Measurements from ENCODE around the gene KLHL36. TPM values are rescaled to one million over a fixed set of nuclear protein-coding genes. Genes with fewer than 3 reads are reported as not detected.

KLHL36 gene
- total RNA-seq, 1 experiment from 2014 or later: 36.7 TPM

GRCh38 chr16:84616515-84616914 lies 31.8 kb upstream of the KLHL36 start:
- Histone ChIP-seq H3K14ac (ENCODE audit: insufficient read depth, low read length) (no peak overlapping the region), H4K20me1 (ENCODE audit: control insufficient read depth, insufficient read depth, insufficient read length) (no peaks in the 10 kb centered on the region), H3K27ac (ENCODE audit: insufficient read length, low read depth, low read length) (no peak overlapping the region), H2BK5ac (ENCODE audit: insufficient read length, low read length) (no peak overlapping the region), H3K27me3 (ENCODE audit: insufficient read depth, low read length) (peaks cover 3% of the 10 kb centered on the region; the same call in 1 of the 2 replicates), H3K79me2 (ENCODE audit: insufficient read depth, low read length) (peaks cover 11% of the 10 kb centered on the region; the same call in 1 of the 2 replicates), H4K5ac (ENCODE audit: insufficient read length, low read depth, low read length) (no peak overlapping the region), H2AFZ (ENCODE audit: low read length) (no peak overlapping the region), H4K91ac (ENCODE audit: insufficient read length, low read depth, low read length) (no peak overlapping the region), H2BK120ac (ENCODE audit: low read depth, low read length, poor library complexity, severe bottlenecking) (no peak overlapping the region), H3T11ph (ENCODE audit: low read length) (no peak overlapping the region), H2AK5ac (ENCODE audit: insufficient read length, low read length) (no peak overlapping the region), H3K4me1 (ENCODE audit: insufficient read depth, low read length) (no peaks in the 10 kb centered on the region), H2BK15ac (ENCODE audit: low read depth, low read length) (no peak overlapping the region), H2BK20ac (ENCODE audit: low read depth, low read length, poor library complexity, severe bottlenecking) (no peak overlapping the region), H4K8ac (replicated peaks; ENCODE audit: insufficient read length, low read depth, low read length) (no peak overlapping the region), H3K18ac (ENCODE audit: insufficient read length, low read depth, low read length) (no peak overlapping the region), H3K56ac (ENCODE audit: insufficient read length, low read depth, low read length) (no peak overlapping the region), H3K4ac (ENCODE audit: low read depth, low read length) (no peak overlapping the region), H3K79me1 (ENCODE audit: insufficient read depth, low read depth, low read length, poor library complexity, severe bottlenecking) (peaks cover 4% of the 10 kb centered on the region), H3K9ac (ENCODE audit: extremely low read depth, insufficient read length, low read length) (no peak overlapping the region), H3K4me2 (ENCODE audit: insufficient read depth, insufficient read length, low read length) (peak overlapping the region; percentile 81), H2BK12ac (ENCODE audit: insufficient read length, low read depth, low read length) (no peak overlapping the region), H3K23ac (ENCODE audit: insufficient read length, low read depth, low read length) (no peak overlapping the region), H3K9me3 (ENCODE audit: control insufficient read depth, low read depth, low read length) (no peaks in the 10 kb centered on the region), H3K23me2 (ENCODE audit: insufficient read length, low read depth, low read length, poor library complexity, severe bottlenecking) (peaks cover 11% of the 10 kb centered on the region)
- no peaks in the 10 kb centered on the region for H3K9me3 Mint-ChIP-seq
- H3K27me3 Mint-ChIP-seq (ENCODE audit: low read depth): peaks cover 12% of the 10 kb centered on the region
- H3K36me3 Mint-ChIP-seq (ENCODE audit: insufficient read depth in 1 of 3, low read depth in 3 of 3): peaks cover 2 to 7% (median 7%) of the 10 kb centered on the region in 3 experiments; a peak in 4 of 7 replicates
- WGBS (ENCODE audit: extremely low coverage, insufficient read length, low lambda C conversion rate): no CpG with 5 or more reads among the region's 13 CpGs
- TF ChIP-seq, protein P1, sequence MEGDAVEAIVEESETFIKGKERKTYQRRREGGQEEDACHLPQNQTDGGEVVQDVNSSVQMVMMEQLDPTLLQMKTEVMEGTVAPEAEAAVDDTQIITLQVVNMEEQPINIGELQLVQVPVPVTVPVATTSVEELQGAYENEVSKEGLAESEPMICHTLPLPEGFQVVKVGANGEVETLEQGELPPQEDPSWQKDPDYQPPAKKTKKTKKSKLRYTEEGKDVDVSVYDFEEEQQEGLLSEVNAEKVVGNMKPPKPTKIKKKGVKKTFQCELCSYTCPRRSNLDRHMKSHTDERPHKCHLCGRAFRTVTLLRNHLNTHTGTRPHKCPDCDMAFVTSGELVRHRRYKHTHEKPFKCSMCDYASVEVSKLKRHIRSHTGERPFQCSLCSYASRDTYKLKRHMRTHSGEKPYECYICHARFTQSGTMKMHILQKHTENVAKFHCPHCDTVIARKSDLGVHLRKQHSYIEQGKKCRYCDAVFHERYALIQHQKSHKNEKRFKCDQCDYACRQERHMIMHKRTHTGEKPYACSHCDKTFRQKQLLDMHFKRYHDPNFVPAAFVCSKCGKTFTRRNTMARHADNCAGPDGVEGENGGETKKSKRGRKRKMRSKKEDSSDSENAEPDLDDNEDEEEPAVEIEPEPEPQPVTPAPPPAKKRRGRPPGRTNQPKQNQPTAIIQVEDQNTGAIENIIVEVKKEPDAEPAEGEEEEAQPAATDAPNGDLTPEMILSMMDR (conservative IDR thresholded peaks at IDR 0.05): no peak
- peaks cover 32 to 43% of the 10 kb centered on the region in 2 experiments for H3K4me1 Mint-ChIP-seq
- H3K27ac Mint-ChIP-seq: no peak overlapping the region
- no peak for DNase-seq
- peak overlapping the region; percentile 91 to 97 for H3K4me3 Mint-ChIP-seq
